CD4-positive, alpha-beta memory T cell (primary cell): ENCODE data around the gene CACNA1A. TPM values are rescaled to one million over a fixed set of nuclear protein-coding genes. Genes with fewer than 3 reads are reported as not detected.
"Not testable (repeated sequence)": the region's sequence is repeated elsewhere in the genome, so short reads cannot be mapped to it uniquely, and the experiment has no call there.

Experiments used
- CTCF ChIA-PET: fragments of 350-600 bp; sonication (Branson Sonifier 250); formaldehyde crosslinking; loops from one replicate; lab custom pipeline; 2021; ENCODE audit warnings: inconsistent platforms; ENCODE audit not compliant: partially characterized antibody; lab: Charles Lee
- POLR2A ChIA-PET: fragments of 350-600 bp; sonication (Branson Sonifier 250); formaldehyde crosslinking; loops from one replicate; lab custom pipeline; 2021; ENCODE audit not compliant: partially characterized antibody; lab: Charles Lee
- DNase-seq, 5 donors: peaks; one replicate each; pipeline versions ENCODE4 v3.0.0 to v3.0.0-alpha.2; 2020 to 2022; ENCODE audit warnings: mixed read lengths in 1 of 5
- H3K27ac ChIP-seq: one replicate; pipeline ENCODE4 v1.7.0; 2013; ENCODE audit warnings: low read depth, low read length
- H3K27me3 ChIP-seq: 2 replicates; pipeline ENCODE4 v1.7.0; 2013; ENCODE audit warnings: mild to moderate bottlenecking, low read length, moderate library complexity; ENCODE audit not compliant: insufficient read depth
- H3K36me3 ChIP-seq: 2 replicates; pipeline ENCODE4 v1.7.0; 2013; ENCODE audit warnings: mild to moderate bottlenecking, low read length, moderate library complexity; ENCODE audit not compliant: insufficient read depth
- H3K4me1 ChIP-seq: 2 replicates; pipeline ENCODE4 v1.7.0; 2013; ENCODE audit warnings: mild to moderate bottlenecking, low read length, moderate library complexity; ENCODE audit not compliant: insufficient read depth
- H3K4me3 ChIP-seq, 2 donors: one replicate each; pipeline ENCODE4 v1.7.0; 2013; ENCODE audit warnings: low read length in 2 of 2, mild to moderate bottlenecking in 1 of 2
- H3K9me3 ChIP-seq, 2 donors: one replicate each; pipeline ENCODE4 v1.7.0; 2013; ENCODE audit warnings: low read length in 2 of 2, control low read depth in 1 of 2; ENCODE audit not compliant: control insufficient read depth in 1 of 2
- H3K27ac Mint-ChIP-seq, 7 donors: one replicate each; pipeline ENCODE4 v1.8.0; 2020 to 2021; ENCODE audit warnings: mixed read lengths in 7 of 7, mild to moderate bottlenecking in 6 of 7, inconsistent platforms in 3 of 7, moderate library complexity in 3 of 7
- H3K27me3 Mint-ChIP-seq, 2 donors: one replicate each; pipeline ENCODE4 v1.8.0; 2020 to 2021; ENCODE audit warnings: mixed read lengths in 2 of 2
- H3K36me3 Mint-ChIP-seq, 2 donors: one replicate each; pipeline ENCODE4 v1.8.0; 2020 to 2021; ENCODE audit warnings: mixed read lengths in 2 of 2, inconsistent platforms in 1 of 2, mild to moderate bottlenecking in 1 of 2
- H3K4me1 Mint-ChIP-seq, 4 donors: one replicate each; pipeline ENCODE4 v1.8.0; 2020 to 2021; ENCODE audit warnings: mixed read lengths in 4 of 4, mild to moderate bottlenecking in 1 of 4
- H3K4me3 Mint-ChIP-seq, 8 donors: one replicate each; pipeline ENCODE4 v1.8.0; 2020 to 2021; ENCODE audit warnings: mixed read lengths in 8 of 8, mild to moderate bottlenecking in 7 of 8, moderate library complexity in 6 of 8, inconsistent platforms in 3 of 8
- H3K9me3 Mint-ChIP-seq, 8 donors: one replicate each; pipeline ENCODE4 v1.8.0; 2020 to 2021; ENCODE audit warnings: mixed read lengths in 8 of 8, mild to moderate bottlenecking in 5 of 8, inconsistent platforms in 3 of 8, moderate library complexity in 1 of 8
- intact Hi-C: fragments of 100-400 bp; cut with micrococcal nuclease; formaldehyde crosslinking; loops from one replicate; pipeline ENCODE4 v1.15.1; 2023
- polyA plus RNA-seq, 2 donors: library from polyadenylated mRNA; unstranded; fragments of 300-500 nt; fragmentation: Illumina TruSeq; gene quantifications; one replicate each; pipeline ENCODE4 v1.2.3, GENCODE V29; 2021
- total RNA-seq, 2 experiments: library from RNA; stranded (reverse); gene quantifications; one replicate each; pipeline ENCODE4 v1.2.3, GENCODE V29; 2021

CACNA1A gene
- total and polyA plus RNA-seq, 4 experiments from 2014 or later, result 0.19 to 0.35 (median 0.26) TPM

DNA sequence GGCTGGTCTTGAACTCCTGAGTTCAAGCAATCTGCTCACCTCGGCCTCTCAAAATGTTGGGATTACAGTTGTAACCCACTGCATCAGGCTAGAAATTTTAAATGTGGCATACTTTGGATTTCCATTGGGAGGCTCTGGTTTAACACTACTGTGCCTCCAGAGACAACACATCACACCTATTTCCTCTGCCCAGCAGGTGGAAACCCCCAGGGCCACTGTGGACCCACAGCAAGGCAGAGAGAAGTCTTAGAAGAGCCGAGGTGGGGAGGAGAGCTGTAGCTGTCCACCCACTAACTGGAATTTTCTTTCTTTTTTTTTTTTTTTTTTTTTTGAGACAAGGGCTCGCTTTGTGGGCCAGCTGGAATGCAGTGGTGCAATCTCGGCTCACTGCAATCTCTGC lies 316.7 kb downstream of the CACNA1A start:
- H3K9me3 Mint-ChIP-seq, result no peaks in the 10 kb centered on the region
- H3K27ac ChIP-seq, result no peak overlapping the region
- no peak overlapping the region for H3K4me3 ChIP-seq
- CTCF ChIA-PET, result interaction anchor here (0.6 to 1.5 kb wide), 5 partner anchors 19 to 553 kb away, joined by 3 to 5 read pairs (median 4); no protein-coding TSS in a partner anchor
- H3K27ac Mint-ChIP-seq, result peak overlapping the region in 2 of 7 donors; percentile 7 to 48
- H3K36me3 Mint-ChIP-seq, result no peaks in the 10 kb centered on the region
- peaks cover 12 to 49% (median 31%) of the 10 kb centered on the region in 4 donors for H3K4me1 Mint-ChIP-seq
- no peaks in the 10 kb centered on the region for H3K27me3 ChIP-seq
- H3K27me3 Mint-ChIP-seq, result no peaks in the 10 kb centered on the region
- POLR2A ChIA-PET, result interaction anchor here (1.2 to 1.9 kb wide), 2 partner anchors 22 to 28 kb away, joined by 3 to 9 read pairs; no protein-coding TSS in a partner anchor
- intact Hi-C loops, result no loop called here
- no peaks in the 10 kb centered on the region for H3K9me3 ChIP-seq
- no peak for DNase-seq
- no peaks in the 10 kb centered on the region for H3K36me3 ChIP-seq
- H3K4me1 ChIP-seq, result peaks cover 32% of the 10 kb centered on the region
- H3K4me3 Mint-ChIP-seq, result no peak overlapping the region

DNA sequence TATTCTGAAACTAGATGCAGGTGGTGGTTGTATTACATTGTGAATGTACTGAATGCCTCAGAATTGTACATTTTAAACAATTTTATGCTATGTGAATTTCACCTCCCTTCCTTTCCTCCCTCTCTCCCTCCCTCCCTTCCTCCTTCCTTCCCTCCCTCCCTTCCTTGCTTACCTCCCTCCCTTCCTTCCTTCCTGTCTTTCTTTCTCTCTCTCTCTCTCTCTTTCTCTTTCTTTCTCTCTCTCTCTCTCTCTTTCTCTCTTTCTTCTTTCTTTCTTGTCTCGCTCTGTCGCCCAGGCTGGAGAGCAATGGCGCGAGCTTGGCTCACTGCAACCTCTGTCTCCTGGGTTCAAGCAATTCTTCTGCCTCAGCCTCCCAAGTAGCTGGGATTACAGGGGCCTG lies 318.9 kb downstream of the CACNA1A start:
- H3K27ac ChIP-seq, result no peak overlapping the region
- intact Hi-C loops, result no loop called here
- Mint-ChIP-seq H3K36me3 (no peaks in the 10 kb centered on the region), H3K4me3 (peak overlapping the region in 3 of 8 donors; percentile 5 to 69 (median 13)), H3K27me3 (no peaks in the 10 kb centered on the region), H3K27ac (peak overlapping the region in 4 of 7 donors; percentile 35 to 79 (median 54)), H3K4me1 (peaks cover 8 to 37% (median 25%) of the 10 kb centered on the region in 4 donors), H3K9me3 (no peaks in the 10 kb centered on the region)
- ChIA-PET CTCF (interaction anchor here (1.1 to 1.6 kb wide), 2 partner anchors 11 to 27 kb away, joined by 3 to 4 read pairs; no protein-coding TSS in a partner anchor), POLR2A (interaction anchor here (1.1 to 2.8 kb wide), 3 partner anchors 17 to 35 kb away, joined by 3 to 14 read pairs (median 4); no protein-coding TSS in a partner anchor)
- H3K4me1 ChIP-seq, result peaks cover 17% of the 10 kb centered on the region
- no peaks in the 10 kb centered on the region for H3K36me3 ChIP-seq
- no peaks in the 10 kb centered on the region for H3K9me3 ChIP-seq
- H3K4me3 ChIP-seq, result no peak overlapping the region
- H3K27me3 ChIP-seq, result no peaks in the 10 kb centered on the region
- no peak for DNase-seq

DNA sequence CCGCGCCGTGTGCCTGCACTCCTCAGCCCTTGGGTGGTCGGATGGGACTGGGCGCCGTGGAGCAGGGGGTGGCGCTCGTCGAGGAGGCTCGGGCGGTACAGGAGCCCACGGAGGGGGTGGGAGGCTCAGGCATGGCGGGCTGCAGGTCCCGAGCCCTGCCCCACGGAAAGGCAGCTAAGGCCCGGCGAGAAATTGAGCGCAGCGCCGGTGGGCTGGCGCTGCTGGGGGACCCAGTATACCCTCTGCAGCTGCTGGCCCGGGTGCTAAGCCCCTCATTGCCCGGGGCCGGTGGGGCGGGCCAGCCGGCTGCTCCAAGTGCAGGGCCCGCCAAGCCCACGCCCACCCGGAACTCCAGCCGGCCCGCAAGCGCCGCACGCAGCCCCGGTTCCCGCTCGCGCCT lies 319.6 kb downstream of the CACNA1A start:
- H3K36me3 ChIP-seq, H3K27me3 Mint-ChIP-seq, H3K27me3 ChIP-seq, DNase-seq, H3K4me3 Mint-ChIP-seq, H3K9me3 ChIP-seq, intact Hi-C loops, H3K27ac ChIP-seq, H3K36me3 Mint-ChIP-seq, H3K9me3 Mint-ChIP-seq, H3K4me3 ChIP-seq: not testable (repeated sequence)
- CTCF ChIA-PET, result interaction anchor here (0.8 to 1.8 kb wide), 4 partner anchors 9 to 126 kb away, joined by 3 to 16 read pairs (median 4); no protein-coding TSS in a partner anchor
- Mint-ChIP-seq H3K4me1 (peaks cover 14 to 44% (median 31%) of the 10 kb centered on the region in 4 donors), H3K27ac (peak overlapping the region in 1 of 7 donors; percentile 58)
- peaks cover 22% of the 10 kb centered on the region for H3K4me1 ChIP-seq
- POLR2A ChIA-PET, result interaction anchor here (1.2 to 2.8 kb wide), 3 partner anchors 19 to 34 kb away, joined by 8 to 14 read pairs (median 8); no protein-coding TSS in a partner anchor

DNA sequence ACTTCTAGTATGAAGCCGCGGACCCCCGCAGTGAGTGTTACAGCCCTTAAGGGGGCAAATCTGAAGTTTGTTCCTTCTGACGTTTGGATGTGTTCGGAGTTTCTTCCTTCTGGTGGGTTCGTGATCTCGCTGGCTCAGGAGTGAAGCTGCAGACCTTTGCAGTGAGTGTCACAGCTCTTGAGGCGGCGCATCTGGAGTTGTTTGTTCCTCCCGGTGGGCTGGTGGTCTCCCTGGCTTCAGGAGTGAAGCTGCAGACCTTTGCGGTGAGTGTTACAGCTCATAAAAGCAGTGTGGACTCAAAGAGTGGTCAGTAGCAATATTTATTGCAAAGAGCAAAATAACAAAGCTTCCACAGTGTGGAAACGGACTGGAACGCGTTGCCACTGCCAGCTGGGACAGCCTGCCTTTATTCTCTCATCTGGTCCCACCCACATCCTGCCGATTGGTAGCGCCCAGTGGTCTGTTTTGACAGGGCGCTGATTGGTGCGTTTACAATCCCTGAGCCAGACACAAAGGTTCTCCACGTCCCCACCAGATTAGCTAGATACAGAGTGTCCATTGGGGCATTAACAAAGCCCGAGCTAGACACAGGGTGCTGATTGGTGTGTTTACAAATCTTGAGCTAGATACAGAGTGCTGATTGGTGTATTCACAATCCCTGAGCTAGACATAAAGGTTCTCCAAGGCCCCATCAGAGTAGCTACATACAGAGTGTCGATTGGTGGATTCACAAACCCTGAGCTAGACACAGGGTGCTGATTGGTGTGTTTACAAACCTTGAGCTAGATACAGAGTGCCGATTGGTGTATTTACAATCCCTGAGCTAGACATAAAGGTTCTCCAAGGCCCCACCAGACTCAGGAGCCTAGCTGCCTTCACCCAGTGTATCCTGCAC lies 320.3 kb downstream of the CACNA1A start:
- ChIA-PET POLR2A (interaction anchor here (1.0 to 2.8 kb wide), 4 partner anchors 9 to 33 kb away, joined by 3 to 14 read pairs (median 8); no protein-coding TSS in a partner anchor), CTCF (interaction anchor here (0.8 to 1.8 kb wide), 3 partner anchors 9 to 125 kb away, joined by 3 to 16 read pairs (median 4); no protein-coding TSS in a partner anchor)
- intact Hi-C loops, H3K9me3 ChIP-seq, H3K4me3 Mint-ChIP-seq, H3K27me3 ChIP-seq, H3K4me3 ChIP-seq, H3K27me3 Mint-ChIP-seq, DNase-seq, H3K36me3 ChIP-seq, H3K27ac ChIP-seq, H3K36me3 Mint-ChIP-seq, H3K9me3 Mint-ChIP-seq: not testable (repeated sequence)
- Mint-ChIP-seq H3K4me1 (peaks cover 14 to 40% (median 29%) of the 10 kb centered on the region in 4 donors), H3K27ac (peak overlapping the region in 4 of 7 donors; percentile 30 to 74 (median 64))
- H3K4me1 ChIP-seq, result peaks cover 20% of the 10 kb centered on the region

DNA sequence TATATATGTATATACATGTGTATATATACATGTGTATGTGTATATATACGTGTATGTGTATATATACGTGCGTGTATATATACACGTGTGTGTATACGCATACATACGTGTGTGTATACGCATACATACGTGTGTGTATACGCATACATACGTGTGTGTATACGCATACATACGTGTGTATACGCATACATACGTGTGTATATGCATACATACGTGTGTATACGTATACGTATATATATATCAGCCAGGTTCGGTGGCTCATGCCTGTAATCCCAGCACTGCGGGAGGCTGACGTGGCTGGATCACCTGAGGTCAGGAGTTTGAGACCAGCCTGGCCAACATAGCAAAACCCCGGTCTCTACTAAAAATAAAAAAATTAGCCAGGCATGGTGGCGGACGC lies 321.4 kb downstream of the CACNA1A start:
- H3K36me3 Mint-ChIP-seq, DNase-seq, H3K9me3 Mint-ChIP-seq, H3K9me3 ChIP-seq, H3K27ac Mint-ChIP-seq, intact Hi-C loops, H3K27ac ChIP-seq, H3K4me3 Mint-ChIP-seq, H3K4me3 ChIP-seq, H3K36me3 ChIP-seq, H3K27me3 Mint-ChIP-seq, H3K27me3 ChIP-seq: not testable (repeated sequence)
- ChIA-PET CTCF (interaction anchor here (11.0 kb wide), 1 partner anchor 9 kb away, joined by 91 read pairs; no protein-coding TSS in a partner anchor), POLR2A (interaction anchor here (1.1 kb wide), 1 partner anchor 17 kb away, joined by 4 read pairs; no protein-coding TSS in a partner anchor)
- H3K4me1 ChIP-seq, result peaks cover 27% of the 10 kb centered on the region
- peaks cover 21 to 48% (median 36%) of the 10 kb centered on the region in 4 donors for H3K4me1 Mint-ChIP-seq

DNA sequence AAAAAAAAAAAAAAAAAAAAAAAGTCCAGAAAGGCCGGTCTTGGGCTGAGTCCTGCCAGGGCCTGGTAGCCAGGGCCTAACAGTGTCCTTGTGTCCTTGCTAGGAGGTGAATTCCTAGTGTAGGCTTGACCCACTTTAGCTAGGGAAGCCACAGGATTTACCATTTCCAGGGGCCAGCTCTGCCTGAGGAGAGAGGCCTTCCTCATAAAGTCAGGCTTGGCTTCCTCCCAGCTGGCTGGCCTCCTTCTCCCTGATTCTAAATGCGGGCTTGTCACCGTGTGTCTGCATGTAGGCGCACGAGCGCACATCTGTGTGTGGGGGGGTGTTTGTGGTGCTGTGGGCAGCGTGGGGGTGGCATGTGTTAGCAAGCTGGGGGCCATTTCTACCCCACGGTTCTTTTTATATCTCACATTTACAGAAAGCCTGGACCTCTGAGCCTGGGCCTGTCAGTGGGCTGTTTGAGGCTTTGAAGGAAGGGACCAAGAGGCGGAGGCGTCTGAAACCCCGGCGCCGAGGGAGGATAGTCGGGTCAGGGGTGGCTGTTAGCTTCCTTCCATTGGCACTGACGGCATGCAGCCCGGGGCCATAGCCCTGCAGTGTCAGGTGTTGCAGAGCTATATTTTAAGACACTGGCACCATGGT lies 324.4 kb downstream of the CACNA1A start:
- no peaks in the 10 kb centered on the region for H3K9me3 Mint-ChIP-seq
- ChIA-PET POLR2A (interaction anchor here (1.0 to 10.6 kb wide), 9 partner anchors 12 to 65 kb away, joined by 3 to 146 read pairs (median 5); partner anchors contain the start of genes IER2, STX10 and TRMT1), CTCF (interaction anchor here (0.7 to 11.0 kb wide), 8 partner anchors 12 to 1341 kb away, joined by 4 to 91 read pairs (median 6); partner anchors contain the start of genes IER2 and STX10)
- peaks cover 16 to 38% (median 27%) of the 10 kb centered on the region in 4 donors for H3K4me1 Mint-ChIP-seq
- Histone ChIP-seq H3K36me3 (no peaks in the 10 kb centered on the region), H3K4me1 (peaks cover 18% of the 10 kb centered on the region), H3K27me3 (no peaks in the 10 kb centered on the region), H3K27ac (no peak overlapping the region), H3K4me3 (no peak overlapping the region), H3K9me3 (no peaks in the 10 kb centered on the region)
- H3K27ac Mint-ChIP-seq, result peak overlapping the region in 6 of 7 donors; percentile 44 to 91 (median 58)
- no peaks in the 10 kb centered on the region for H3K36me3 Mint-ChIP-seq
- intact Hi-C loops, result no loop called here
- peak overlapping the region in 7 of 8 donors; percentile 13 to 79 (median 63) for H3K4me3 Mint-ChIP-seq
- no peak for DNase-seq
- no peaks in the 10 kb centered on the region for H3K27me3 Mint-ChIP-seq
